Calu3 (cell line): ENCODE data around the gene GRIK1. TPM values are rescaled to one million over a fixed set of nuclear protein-coding genes. Genes with fewer than 3 reads are reported as not detected.

Experiments used
- BruUV-seq: library from RNA; stranded (reverse); fragments of 400-500 nt; replicated peaks from 2 replicates; lab custom pipeline; 2021; lab: Mats Ljungman, UMichigan
- CTCF ChIA-PET: fragments of 300-600 bp; sonication (Branson Sonifier 250); formaldehyde crosslinking; loops from one replicate; lab custom pipeline; 2022; ENCODE audit warnings: antibody characterized with exemption; lab: Charles Lee
- DNase-seq: peaks from one replicate; pipeline ENCODE4 v3.0.0; 2022
- H3K27ac Mint-ChIP-seq: one replicate; pipeline ENCODE4 v1.8.0; 2022; ENCODE audit warnings: mixed read lengths; ENCODE audit not compliant: unreplicated experiment
- H3K27me3 Mint-ChIP-seq: one replicate; pipeline ENCODE4 v1.8.0; 2022; ENCODE audit warnings: mixed read lengths; ENCODE audit not compliant: unreplicated experiment
- H3K36me3 Mint-ChIP-seq: one replicate; pipeline ENCODE4 v1.8.0; 2022; ENCODE audit warnings: mild to moderate bottlenecking, moderate library complexity, mixed read lengths; ENCODE audit not compliant: insufficient read depth, unreplicated experiment
- H3K4me1 Mint-ChIP-seq: one replicate; pipeline ENCODE4 v1.8.0; 2022; ENCODE audit warnings: mild to moderate bottlenecking, low read depth, mixed read lengths; ENCODE audit not compliant: unreplicated experiment
- H3K4me3 Mint-ChIP-seq: one replicate; pipeline ENCODE4 v1.8.0; 2022; ENCODE audit warnings: mild to moderate bottlenecking, low read depth, moderate library complexity, mixed read lengths; ENCODE audit not compliant: unreplicated experiment
- H3K9me3 Mint-ChIP-seq: one replicate; pipeline ENCODE4 v1.8.0; 2022; ENCODE audit warnings: low read depth, mixed read lengths; ENCODE audit not compliant: unreplicated experiment
- intact Hi-C: fragments of 100-400 bp; cut with micrococcal nuclease; formaldehyde crosslinking; loops from one replicate; pipeline ENCODE4 v1.10.0; 2022; ENCODE audit not compliant: unreplicated experiment
- total RNA-seq: library from RNA; stranded (reverse); gene quantifications from 2 replicates; pipeline ENCODE4 v1.2.3, GENCODE V29; 2022
- TF ChIP-seq, protein P1 (sequence below): fragments of 200-600 bp; IDR thresholded peaks from one replicate; pipeline ENCODE4 v1.8.0; 2022; ENCODE audit warnings: antibody characterized with exemption; ENCODE audit not compliant: unreplicated experiment

GRIK1 gene
- total RNA-seq, 1 experiment from 2014 or later, result not detected

DNA sequence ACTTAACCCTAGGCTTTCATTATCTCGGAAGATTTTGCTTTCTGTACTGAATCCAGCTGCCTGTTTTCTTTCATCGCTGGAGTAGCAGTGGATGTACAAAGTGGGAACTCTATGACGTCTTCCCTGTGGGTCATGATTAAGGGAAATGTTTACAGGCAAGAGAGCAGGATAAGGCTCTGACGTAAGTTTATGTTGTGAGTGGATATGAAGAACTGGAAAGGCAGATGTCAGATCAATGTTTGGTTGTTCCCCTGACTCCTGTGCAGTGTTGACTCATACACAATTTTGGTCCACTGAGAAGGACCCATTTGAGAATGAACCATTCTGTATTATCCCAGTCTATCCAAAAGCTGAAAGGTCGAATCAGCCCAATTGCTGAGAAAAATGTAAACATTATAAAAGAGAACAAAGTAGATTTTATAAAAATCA, 292.4 kb downstream of the GRIK1 start:
- Mint-ChIP-seq H3K27me3 (no peaks in the 10 kb centered on the region), H3K4me3 (no peak overlapping the region), H3K36me3 (no peaks in the 10 kb centered on the region), H3K4me1 (no peaks in the 10 kb centered on the region), H3K27ac (no peak overlapping the region), H3K9me3 (no peaks in the 10 kb centered on the region)
- CTCF ChIA-PET, result no interaction called here
- TF ChIP-seq, protein P1, sequence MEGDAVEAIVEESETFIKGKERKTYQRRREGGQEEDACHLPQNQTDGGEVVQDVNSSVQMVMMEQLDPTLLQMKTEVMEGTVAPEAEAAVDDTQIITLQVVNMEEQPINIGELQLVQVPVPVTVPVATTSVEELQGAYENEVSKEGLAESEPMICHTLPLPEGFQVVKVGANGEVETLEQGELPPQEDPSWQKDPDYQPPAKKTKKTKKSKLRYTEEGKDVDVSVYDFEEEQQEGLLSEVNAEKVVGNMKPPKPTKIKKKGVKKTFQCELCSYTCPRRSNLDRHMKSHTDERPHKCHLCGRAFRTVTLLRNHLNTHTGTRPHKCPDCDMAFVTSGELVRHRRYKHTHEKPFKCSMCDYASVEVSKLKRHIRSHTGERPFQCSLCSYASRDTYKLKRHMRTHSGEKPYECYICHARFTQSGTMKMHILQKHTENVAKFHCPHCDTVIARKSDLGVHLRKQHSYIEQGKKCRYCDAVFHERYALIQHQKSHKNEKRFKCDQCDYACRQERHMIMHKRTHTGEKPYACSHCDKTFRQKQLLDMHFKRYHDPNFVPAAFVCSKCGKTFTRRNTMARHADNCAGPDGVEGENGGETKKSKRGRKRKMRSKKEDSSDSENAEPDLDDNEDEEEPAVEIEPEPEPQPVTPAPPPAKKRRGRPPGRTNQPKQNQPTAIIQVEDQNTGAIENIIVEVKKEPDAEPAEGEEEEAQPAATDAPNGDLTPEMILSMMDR, result no peak
- intact Hi-C loops, result no loop called here
- DNase-seq, result no peak
- no TSS peak for BruUV-seq

DNA sequence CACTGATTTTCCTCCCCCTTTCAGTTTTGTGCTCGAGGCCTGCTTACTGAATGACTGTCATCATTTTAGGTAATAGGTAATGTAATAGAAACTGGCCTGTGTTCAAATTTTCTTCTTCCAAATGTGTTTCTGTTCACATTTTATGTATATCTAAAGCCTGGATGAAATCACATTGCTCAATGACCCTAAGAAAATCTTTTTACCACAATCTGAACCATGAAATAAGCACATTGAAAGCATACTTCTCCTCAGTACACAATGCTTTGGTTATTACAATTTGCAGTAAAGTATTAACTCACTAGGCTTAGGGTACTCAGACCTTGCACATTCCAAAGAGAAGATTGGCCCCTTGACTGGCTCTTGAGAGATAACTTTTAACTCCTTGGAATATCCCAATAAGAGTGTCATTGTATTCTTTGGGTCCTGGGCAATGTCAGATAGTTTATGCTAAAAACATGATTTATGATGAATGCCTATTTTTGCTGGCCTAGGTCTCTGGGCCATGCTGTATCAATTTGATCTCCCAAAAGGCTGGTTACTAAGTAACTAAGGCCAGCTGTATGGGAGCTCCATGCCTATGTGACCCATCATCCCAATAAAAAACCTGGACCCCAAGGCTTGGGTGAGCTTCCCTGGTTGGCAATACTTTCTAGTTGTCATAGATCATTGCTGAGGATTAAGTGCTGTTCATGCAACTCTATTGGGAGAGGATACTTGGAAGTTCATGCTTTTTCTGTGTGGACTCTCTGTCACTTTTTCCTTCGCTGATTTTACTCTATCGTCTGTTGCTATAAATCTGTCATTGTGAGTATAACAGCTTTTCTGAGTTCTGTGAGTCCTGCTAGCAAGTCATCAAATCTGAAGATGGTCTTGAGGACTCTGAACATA, 293.9 kb downstream of the GRIK1 start:
- TF ChIP-seq, protein P1, result no peak
- Mint-ChIP-seq H3K4me1 (no peaks in the 10 kb centered on the region), H3K9me3 (no peaks in the 10 kb centered on the region), H3K36me3 (no peaks in the 10 kb centered on the region), H3K27ac (no peak overlapping the region), H3K4me3 (no peak overlapping the region), H3K27me3 (no peaks in the 10 kb centered on the region)
- DNase-seq, result no peak
- CTCF ChIA-PET, result no interaction called here
- BruUV-seq, result no TSS peak
- intact Hi-C loops, result no loop called here

DNA sequence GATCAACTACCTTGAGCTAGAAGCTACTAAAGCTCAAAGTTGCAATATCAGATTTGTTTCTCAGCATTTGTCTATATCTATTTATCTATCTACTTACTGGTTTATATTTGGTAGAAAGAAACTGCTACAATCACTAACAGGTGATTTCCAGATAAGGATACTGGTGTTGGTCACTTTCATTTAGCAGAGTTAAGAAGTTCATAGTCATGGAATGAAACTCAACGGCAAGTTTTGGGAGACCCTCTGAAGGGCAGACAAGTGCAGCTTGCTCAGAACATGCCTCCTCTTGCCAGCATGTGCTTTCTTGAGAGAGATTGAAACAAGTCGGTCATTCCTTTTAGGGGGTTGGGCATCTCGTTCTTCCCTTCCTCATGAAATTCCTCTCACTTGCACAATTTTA, 296.5 kb downstream of the GRIK1 start:
- TF ChIP-seq, protein P1, result no peak
- Mint-ChIP-seq H3K4me1 (no peaks in the 10 kb centered on the region), H3K36me3 (no peaks in the 10 kb centered on the region), H3K9me3 (no peaks in the 10 kb centered on the region), H3K27ac (no peak overlapping the region), H3K4me3 (no peak overlapping the region), H3K27me3 (no peaks in the 10 kb centered on the region)
- CTCF ChIA-PET, result no interaction called here
- no peak for DNase-seq
- intact Hi-C loops, result no loop called here
- BruUV-seq, result no TSS peak

DNA sequence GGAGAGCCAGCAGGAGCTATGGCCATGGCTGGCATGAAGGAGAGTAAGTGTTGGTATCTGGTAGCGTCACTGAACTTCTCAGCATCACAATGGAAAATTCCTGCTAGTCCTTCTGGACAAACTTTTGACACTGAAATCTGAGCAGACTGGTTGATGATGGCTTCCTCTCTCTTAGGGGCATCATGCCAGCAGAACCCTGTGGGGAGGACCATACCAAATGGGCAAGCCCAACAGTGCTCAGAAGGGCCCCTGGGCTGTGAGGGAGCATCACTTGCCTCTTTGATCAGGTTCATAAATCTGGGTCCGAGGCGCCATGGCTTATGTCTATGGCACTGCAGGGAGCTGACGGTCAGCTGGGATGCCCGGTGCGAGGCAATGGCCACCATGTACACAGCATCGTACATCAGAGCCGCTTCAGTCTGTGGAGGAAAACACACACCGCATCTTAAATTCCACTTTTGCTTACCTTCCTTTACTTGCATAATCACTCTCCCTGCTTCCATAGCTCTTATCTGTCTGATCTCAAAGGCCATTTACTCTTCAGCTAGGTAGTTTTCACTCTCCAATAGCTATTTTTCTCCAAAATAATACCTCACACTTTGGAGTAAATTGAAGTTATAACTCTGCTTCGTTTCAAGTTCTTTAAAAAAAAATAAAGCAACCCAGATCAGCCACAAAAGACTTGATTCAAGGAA, 297.1 kb downstream of the GRIK1 start:
- CTCF ChIA-PET, result no interaction called here
- no peaks in the 10 kb centered on the region for H3K9me3 Mint-ChIP-seq
- no peak overlapping the region for H3K4me3 Mint-ChIP-seq
- no peaks in the 10 kb centered on the region for H3K4me1 Mint-ChIP-seq
- H3K27me3 Mint-ChIP-seq, result no peaks in the 10 kb centered on the region
- H3K27ac Mint-ChIP-seq, result no peak overlapping the region
- no peaks in the 10 kb centered on the region for H3K36me3 Mint-ChIP-seq
- no TSS peak for BruUV-seq
- no peak for DNase-seq
- TF ChIP-seq, protein P1, result no peak
- intact Hi-C loops, result no loop called here
